Cardiac muscle cell (in vitro differentiated cells and primary cell): ENCODE results near the gene PKD1. TPM values are rescaled to one million over a fixed set of nuclear protein-coding genes. Genes with fewer than 3 reads are reported as not detected.

Source experiments
- DNase-seq, 2 donors: peaks; one replicate each; pipeline versions ENCODE4 v3.0.0 to v3.0.0-alpha.2; 2010 to 2017; ENCODE audit warnings: low read depth in 1 of 2, low spot score in 1 of 2
- H3K27ac ChIP-seq: fragments of 200-600 bp; sonication (generic); 2 replicates; pipeline ENCODE4 v1.5.1; 2016
- H3K27me3 ChIP-seq: fragments of 200-600 bp; sonication (generic); 2 replicates; pipeline ENCODE4 v1.6.0; 2016; ENCODE audit warnings: control low read depth
- H3K36me3 ChIP-seq: fragments of 200-600 bp; sonication (generic); 2 replicates; pipeline ENCODE4 v1.5.1; 2016; ENCODE audit warnings: control low read depth
- H3K4me1 ChIP-seq: fragments of 200-600 bp; sonication (generic); 2 replicates; pipeline ENCODE4 v1.8.1; 2017; ENCODE audit warnings: low read depth, mild to moderate bottlenecking, mixed run types
- H3K4me3 ChIP-seq: fragments of 200-600 bp; sonication (generic); 2 replicates; pipeline ENCODE4 v1.5.1; 2016; ENCODE audit warnings: mild to moderate bottlenecking
- H3K9me3 ChIP-seq: fragments of 200-600 bp; sonication (generic); 2 replicates; pipeline ENCODE4 v1.5.1; 2017; ENCODE audit warnings: low read depth, mild to moderate bottlenecking, control low read depth
- CTCF ChIP-seq: IDR thresholded peaks from 2 replicates; pipeline ENCODE4 v1.5.1; 2012; ENCODE audit warnings: low read depth, mild to moderate bottlenecking, low read length
- polyA plus RNA-seq: library from polyadenylated mRNA; unstranded; fragments of >200 nt; fragmentation: Nextera tagmentation; extraction: Ambion mirVana; gene quantifications from 2 replicates; pipeline ENCODE4 v1.2.1, GENCODE V29; 2016
- total RNA-seq: library from RNA; depleted of rRNA; stranded (reverse); fragments of >200 nt; gene quantifications from 2 replicates; pipeline ENCODE4 v1.2.3, GENCODE V29; 2016

Gene PKD1
- total and polyA plus RNA-seq, 2 experiments from 2014 or later, result 49.9 to 206 TPM

DNA sequence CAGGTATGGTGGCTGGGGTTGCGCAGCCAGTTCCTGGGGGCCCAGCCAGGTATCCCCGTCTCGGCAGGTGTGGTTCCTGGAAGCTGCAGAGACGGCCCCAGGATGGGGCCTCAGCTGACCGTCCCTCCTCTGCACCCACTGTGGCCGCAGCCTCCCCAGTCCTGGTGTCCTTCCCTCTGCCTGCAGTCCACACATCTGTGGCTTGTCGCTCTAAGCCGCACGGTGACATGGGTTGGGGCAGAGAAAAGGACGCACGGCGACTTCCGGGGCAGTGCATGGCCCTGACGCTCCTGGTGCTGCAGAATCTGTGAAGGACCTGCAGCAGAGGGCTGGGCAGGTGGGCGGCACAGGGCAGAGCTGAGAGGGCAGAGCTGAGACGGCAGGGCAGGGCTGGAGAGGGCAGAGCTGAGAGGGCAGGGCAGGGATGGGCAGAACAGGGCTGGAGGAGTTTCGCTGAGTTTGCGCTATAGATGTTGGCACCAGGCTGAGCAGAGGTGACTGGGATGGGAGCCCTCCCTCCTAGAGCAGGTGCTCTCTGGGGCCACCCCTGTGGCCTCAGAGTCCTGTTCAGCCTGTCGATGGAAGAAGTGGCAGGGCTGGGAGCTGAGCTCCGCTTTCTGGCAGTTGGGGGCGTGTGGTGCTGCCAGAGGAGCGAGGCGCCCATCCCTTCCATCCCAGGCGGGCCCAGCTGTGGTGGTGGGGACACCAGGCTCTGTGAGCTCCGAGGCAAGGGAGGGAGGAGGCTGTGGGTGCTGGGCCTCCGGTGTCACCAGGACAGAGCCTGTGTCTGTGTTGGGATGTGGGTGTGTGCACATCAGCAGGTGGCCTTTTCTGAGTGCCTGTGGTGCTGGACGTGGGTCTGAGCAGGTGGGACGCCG is 64.9 kb downstream of the PKD1 start:
- Histone ChIP-seq H3K9me3 (no peaks in the 10 kb centered on the region), H3K27ac (no peak overlapping the region), H3K27me3 (no peaks in the 10 kb centered on the region), H3K4me3 (no peak overlapping the region), H3K4me1 (no peaks in the 10 kb centered on the region), H3K36me3 (peaks cover 14% of the 10 kb centered on the region)
- no peak for DNase-seq
- TF ChIP-seq CTCF, result no peak

DNA sequence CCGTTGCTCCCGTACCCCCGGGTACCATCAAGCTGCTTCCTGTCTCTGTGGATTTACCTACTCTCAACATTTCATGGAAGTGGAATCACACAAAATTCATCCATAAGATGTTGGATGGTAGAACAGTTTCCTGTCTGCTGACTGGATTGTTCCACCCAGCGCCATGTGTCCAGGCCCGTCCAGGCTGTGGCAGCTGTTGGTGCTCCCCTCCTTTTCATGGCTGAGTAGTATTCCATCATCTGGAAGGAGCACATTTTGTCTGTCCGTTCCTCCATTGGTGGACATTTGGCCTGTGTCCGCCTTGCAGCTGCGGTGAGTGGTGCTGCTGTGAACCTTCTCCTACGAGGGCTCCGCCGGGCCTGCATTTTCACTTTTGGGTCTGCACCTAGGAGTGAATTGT is 69.6 kb downstream of the PKD1 start:
- Histone ChIP-seq H3K36me3 (peaks cover 22% of the 10 kb centered on the region), H3K27ac (no peak overlapping the region), H3K9me3 (no peaks in the 10 kb centered on the region), H3K4me3 (no peak overlapping the region), H3K27me3 (no peaks in the 10 kb centered on the region), H3K4me1 (no peaks in the 10 kb centered on the region)
- TF ChIP-seq CTCF, result no peak
- DNase-seq, result no peak

DNA sequence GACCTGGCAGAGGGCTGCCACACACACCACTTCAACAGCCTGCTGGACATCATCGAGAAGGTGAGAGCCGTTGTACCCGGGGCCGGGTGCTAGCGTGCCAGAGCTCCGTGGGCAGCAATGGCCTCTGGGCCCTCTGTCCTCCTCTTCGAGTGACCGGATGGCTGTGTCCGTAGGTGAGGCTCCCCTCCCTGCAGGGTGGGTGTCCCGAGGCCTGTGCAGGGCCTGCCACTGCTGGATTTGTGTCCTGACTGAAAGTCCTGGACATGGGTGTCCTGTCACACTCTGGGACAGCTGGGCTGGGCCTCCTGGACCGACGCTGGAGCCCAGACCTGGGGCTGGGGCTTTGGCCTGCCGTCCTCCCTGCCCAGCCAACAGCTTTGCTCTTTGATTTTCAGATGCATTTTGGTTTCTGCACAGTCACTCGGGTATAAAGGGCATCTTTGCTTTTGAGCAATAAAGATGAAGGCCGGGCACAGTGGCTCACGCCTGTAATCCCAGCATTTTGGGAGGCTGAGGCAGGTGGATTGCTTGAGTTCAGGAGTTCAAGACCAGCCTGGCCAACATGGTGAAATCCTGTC is 71.2 kb downstream of the PKD1 start:
- no peak for DNase-seq
- peaks cover 19% of the 10 kb centered on the region for H3K36me3 ChIP-seq
- no peaks in the 10 kb centered on the region for H3K9me3 ChIP-seq
- no peak for TF ChIP-seq CTCF
- H3K27me3 ChIP-seq, result no peaks in the 10 kb centered on the region
- no peak overlapping the region for H3K27ac ChIP-seq
- H3K4me3 ChIP-seq, result no peak overlapping the region
- H3K4me1 ChIP-seq, result no peaks in the 10 kb centered on the region

DNA sequence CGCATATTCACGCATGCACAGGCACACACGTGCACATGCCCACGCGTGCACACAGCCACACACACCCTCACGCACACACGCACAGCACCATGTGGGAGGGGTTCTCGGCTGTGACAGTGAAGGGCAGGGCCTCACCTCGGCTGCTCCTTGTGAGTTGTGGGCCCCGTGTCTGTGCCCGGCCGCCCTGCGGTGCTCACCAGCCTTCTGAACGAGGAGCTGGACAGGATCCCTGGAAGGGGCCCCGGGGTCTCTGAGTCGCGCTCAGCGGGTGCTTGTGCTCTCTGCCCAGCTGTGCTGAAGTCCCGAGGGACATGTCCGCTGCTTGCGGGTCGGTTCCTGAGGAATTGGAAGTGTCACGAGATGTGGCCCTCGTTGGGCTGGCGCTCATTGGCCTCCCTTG is 71.8 kb downstream of the PKD1 start:
- Histone ChIP-seq H3K27me3 (no peaks in the 10 kb centered on the region), H3K9me3 (no peaks in the 10 kb centered on the region), H3K4me3 (no peak overlapping the region), H3K4me1 (no peaks in the 10 kb centered on the region), H3K27ac (no peak overlapping the region), H3K36me3 (peaks cover 19% of the 10 kb centered on the region)
- no peak for TF ChIP-seq CTCF
- no peak for DNase-seq

DNA sequence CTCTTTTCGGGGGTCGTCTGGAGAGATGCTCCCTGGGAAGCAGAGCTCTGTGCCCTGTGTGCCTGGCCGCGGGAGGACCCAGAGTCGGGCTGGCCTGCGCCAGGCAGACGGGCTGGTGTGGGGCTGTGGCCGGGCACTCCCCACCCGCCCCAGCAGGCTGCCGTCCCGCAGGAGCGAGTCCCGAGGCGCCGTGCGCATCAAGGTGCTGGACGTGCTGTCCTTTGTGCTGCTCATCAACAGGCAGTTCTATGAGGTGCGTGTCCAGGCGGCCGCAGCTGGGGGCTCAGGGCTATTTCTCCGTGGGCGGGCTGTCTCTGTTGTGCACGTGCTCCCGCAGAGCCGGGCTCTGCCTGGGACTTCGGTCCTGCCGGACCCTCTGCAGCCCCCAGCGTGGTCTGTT is 72.9 kb downstream of the PKD1 start:
- peaks cover 19% of the 10 kb centered on the region for H3K36me3 ChIP-seq
- no peak for DNase-seq
- no peaks in the 10 kb centered on the region for H3K4me1 ChIP-seq
- H3K4me3 ChIP-seq, result no peak overlapping the region
- H3K27ac ChIP-seq, result no peak overlapping the region
- no peaks in the 10 kb centered on the region for H3K27me3 ChIP-seq
- H3K9me3 ChIP-seq, result no peaks in the 10 kb centered on the region
- TF ChIP-seq CTCF, result no peak
